Muscle layer of duodenum (tissue), 2 donors: ENCODE measurements around the gene B9D1.

Experiments used
- H3K27ac ChIP-seq: one replicate; pipeline ENCODE4 v1.7.0; 2013; ENCODE audit warnings: mild to moderate bottlenecking, low read length
- H3K27me3 ChIP-seq: one replicate; pipeline ENCODE4 v1.7.0; 2013; ENCODE audit warnings: low read depth, mild to moderate bottlenecking, control low read depth, low read length
- H3K36me3 ChIP-seq, 2 donors: one replicate each; pipeline ENCODE4 v1.7.0; 2013; ENCODE audit warnings: low read length in 2 of 2, control low read depth in 1 of 2, mild to moderate bottlenecking in 1 of 2; ENCODE audit not compliant: insufficient read depth in 2 of 2, control insufficient read depth in 1 of 2
- H3K4me1 ChIP-seq, 2 donors: one replicate each; pipeline ENCODE4 v1.7.0; 2013; ENCODE audit warnings: low read length in 2 of 2, mild to moderate bottlenecking in 2 of 2, control low read depth in 1 of 2, moderate library complexity in 1 of 2; ENCODE audit not compliant: insufficient read depth in 2 of 2, control insufficient read depth in 1 of 2
- H3K4me3 ChIP-seq, 2 donors: one replicate each; pipeline ENCODE4 v1.7.0; 2013; ENCODE audit warnings: low read length in 2 of 2, low read depth in 1 of 2, mild to moderate bottlenecking in 1 of 2
- H3K9me3 ChIP-seq, 2 donors: one replicate each; pipeline ENCODE4 v1.7.0; 2013; ENCODE audit warnings: low read length in 2 of 2, control low read depth in 1 of 2, mild to moderate bottlenecking in 1 of 2; ENCODE audit not compliant: control insufficient read depth in 1 of 2
- donor health status: healthy.

Gene B9D1

GRCh38 chr17:19371259-19372010 lies 8.9 kb upstream of the B9D1 start:
- no peak overlapping the region for H3K27ac ChIP-seq
- no peaks in the 10 kb centered on the region for H3K36me3 ChIP-seq
- H3K4me1 ChIP-seq: no peaks in the 10 kb centered on the region
- H3K9me3 ChIP-seq: no peaks in the 10 kb centered on the region
- H3K27me3 ChIP-seq: no peaks in the 10 kb centered on the region
- no peak overlapping the region for H3K4me3 ChIP-seq

GRCh38 chr17:19370493-19370960 lies 8.0 kb upstream of the B9D1 start:
- no peaks in the 10 kb centered on the region for H3K36me3 ChIP-seq
- no peaks in the 10 kb centered on the region for H3K27me3 ChIP-seq
- no peak overlapping the region for H3K27ac ChIP-seq
- no peak overlapping the region for H3K4me3 ChIP-seq
- no peaks in the 10 kb centered on the region for H3K4me1 ChIP-seq
- H3K9me3 ChIP-seq: no peaks in the 10 kb centered on the region

- no peaks in the 10 kb centered on the region for H3K9me3 ChIP-seq
- H3K4me1 ChIP-seq: no peaks in the 10 kb centered on the region
- H3K27me3 ChIP-seq: no peaks in the 10 kb centered on the region
- no peak overlapping the region for H3K27ac ChIP-seq
- no peaks in the 10 kb centered on the region for H3K36me3 ChIP-seq
- H3K4me3 ChIP-seq: no peak overlapping the region
These were observed 7.4 kb upstream of the B9D1 start for GRCh38 chr17:19369846-19370492.

DNA sequence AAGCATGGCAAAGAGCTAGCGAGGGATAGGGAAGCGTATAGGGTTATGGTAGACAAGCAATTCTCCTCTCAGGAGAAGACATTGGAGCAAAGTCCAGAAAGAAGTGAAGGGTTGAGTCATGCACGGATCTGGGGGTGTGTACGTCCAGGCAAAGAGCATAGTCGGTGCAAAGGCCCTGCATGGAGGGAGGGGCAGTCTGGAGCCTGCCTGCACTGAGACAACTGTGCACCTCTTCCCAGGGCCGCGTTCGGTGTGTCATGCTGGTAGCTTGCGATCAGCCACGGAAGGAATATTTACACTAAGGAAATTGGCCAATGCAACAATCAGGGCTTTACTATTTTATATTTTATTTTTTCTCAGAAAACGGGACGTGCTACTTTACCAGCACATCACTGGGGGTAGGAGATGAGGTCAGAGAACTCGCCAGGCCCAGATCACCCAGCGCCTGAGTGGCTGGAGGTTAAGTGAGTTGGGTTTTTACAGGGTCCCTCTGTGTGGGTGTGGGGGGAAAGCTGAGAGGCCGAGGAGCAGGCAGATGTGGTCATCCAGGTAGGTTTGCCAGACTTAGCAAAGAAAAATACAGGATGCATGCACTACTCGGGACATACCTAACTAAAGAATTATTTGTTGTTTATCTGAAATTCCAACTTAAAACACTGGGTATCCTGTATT lies 6.7 kb upstream of the B9D1 start:
- Histone ChIP-seq H3K36me3 (no peaks in the 10 kb centered on the region), H3K4me1 (no peaks in the 10 kb centered on the region), H3K27ac (no peak overlapping the region), H3K4me3 (no peak overlapping the region), H3K9me3 (no peaks in the 10 kb centered on the region), H3K27me3 (no peaks in the 10 kb centered on the region)

DNA sequence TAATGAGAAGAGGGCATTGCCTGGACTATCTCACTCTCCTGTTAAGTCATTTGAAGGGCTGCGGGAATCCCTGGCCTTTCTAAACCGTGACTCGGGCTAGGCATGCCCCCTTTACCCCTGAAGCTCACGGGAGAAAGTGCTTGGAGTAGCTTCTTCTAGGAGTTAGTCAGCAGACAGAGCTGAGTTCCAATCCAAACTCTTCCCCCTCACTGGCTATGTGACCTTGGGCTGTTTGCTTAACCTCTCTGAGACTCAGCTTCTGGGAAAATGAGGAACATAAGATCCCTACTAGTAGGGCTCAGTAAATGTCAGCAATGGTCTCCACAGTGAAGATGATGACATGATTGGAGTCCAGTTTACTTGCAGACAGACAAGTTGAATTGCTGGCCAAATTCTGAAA lies 5.7 kb upstream of the B9D1 start:
- H3K9me3 ChIP-seq: no peaks in the 10 kb centered on the region
- no peaks in the 10 kb centered on the region for H3K27me3 ChIP-seq
- H3K27ac ChIP-seq: no peak overlapping the region
- no peaks in the 10 kb centered on the region for H3K36me3 ChIP-seq
- H3K4me1 ChIP-seq: peaks cover 0 to 5% of the 10 kb centered on the region in 2 donors
- no peak overlapping the region for H3K4me3 ChIP-seq

GRCh38 chr17:19366637-19366972 lies 4.1 kb upstream of the B9D1 start:
- Histone ChIP-seq H3K36me3 (no peaks in the 10 kb centered on the region), H3K27ac (no peak overlapping the region), H3K9me3 (no peaks in the 10 kb centered on the region), H3K4me1 (peaks cover 5 to 15% of the 10 kb centered on the region in 2 donors), H3K4me3 (no peak overlapping the region), H3K27me3 (no peaks in the 10 kb centered on the region)

DNA sequence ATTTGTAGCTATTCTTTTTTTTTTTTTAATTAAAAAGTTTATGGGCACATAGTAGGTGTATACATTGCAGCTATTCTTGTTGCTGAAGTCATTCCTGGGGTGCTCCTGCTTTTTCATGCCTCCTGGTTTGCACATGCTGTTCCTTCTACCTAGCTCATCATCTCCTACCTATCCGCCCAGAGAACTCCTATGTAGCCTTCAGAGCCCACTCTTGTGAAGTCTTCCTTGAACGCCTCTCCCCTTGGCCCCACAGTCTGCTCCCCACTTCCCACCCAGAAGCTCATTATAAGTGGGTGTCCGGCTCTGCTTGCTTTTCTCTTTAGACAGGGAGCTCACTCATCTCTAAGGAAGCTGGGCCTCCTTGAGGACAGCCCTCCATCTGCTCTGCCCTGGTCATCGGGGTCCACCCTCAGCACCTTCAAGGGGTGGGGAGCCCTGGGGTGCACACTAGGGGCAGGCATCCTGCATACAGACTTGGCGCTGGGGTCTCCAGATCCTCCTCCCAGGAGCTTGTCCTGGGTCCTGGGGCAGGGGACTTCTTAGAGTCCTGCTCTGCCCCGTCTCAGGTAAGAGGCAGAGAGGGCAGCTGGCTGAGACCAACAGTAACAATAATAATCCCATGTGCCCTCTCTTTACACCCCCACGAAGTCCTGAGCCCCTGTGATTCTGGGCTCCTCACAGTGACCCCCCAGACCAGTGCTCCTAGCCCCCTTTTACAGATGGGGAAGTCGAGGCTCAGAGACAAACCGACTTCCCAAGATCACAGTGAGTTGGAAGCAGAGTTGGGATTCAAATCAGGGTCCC lies 3.5 kb upstream of the B9D1 start:
- Histone ChIP-seq H3K4me3 (no peak overlapping the region), H3K36me3 (no peaks in the 10 kb centered on the region), H3K27me3 (no peaks in the 10 kb centered on the region), H3K27ac (no peak overlapping the region), H3K9me3 (no peaks in the 10 kb centered on the region), H3K4me1 (peaks cover 5 to 15% of the 10 kb centered on the region in 2 donors)

GRCh38 chr17:19365499-19365817 lies 2.9 kb upstream of the B9D1 start:
- no peak overlapping the region for H3K27ac ChIP-seq
- H3K4me1 ChIP-seq: peaks cover 5 to 15% of the 10 kb centered on the region in 2 donors
- H3K36me3 ChIP-seq: no peaks in the 10 kb centered on the region
- H3K4me3 ChIP-seq: no peak overlapping the region
- no peaks in the 10 kb centered on the region for H3K9me3 ChIP-seq
- no peaks in the 10 kb centered on the region for H3K27me3 ChIP-seq

DNA sequence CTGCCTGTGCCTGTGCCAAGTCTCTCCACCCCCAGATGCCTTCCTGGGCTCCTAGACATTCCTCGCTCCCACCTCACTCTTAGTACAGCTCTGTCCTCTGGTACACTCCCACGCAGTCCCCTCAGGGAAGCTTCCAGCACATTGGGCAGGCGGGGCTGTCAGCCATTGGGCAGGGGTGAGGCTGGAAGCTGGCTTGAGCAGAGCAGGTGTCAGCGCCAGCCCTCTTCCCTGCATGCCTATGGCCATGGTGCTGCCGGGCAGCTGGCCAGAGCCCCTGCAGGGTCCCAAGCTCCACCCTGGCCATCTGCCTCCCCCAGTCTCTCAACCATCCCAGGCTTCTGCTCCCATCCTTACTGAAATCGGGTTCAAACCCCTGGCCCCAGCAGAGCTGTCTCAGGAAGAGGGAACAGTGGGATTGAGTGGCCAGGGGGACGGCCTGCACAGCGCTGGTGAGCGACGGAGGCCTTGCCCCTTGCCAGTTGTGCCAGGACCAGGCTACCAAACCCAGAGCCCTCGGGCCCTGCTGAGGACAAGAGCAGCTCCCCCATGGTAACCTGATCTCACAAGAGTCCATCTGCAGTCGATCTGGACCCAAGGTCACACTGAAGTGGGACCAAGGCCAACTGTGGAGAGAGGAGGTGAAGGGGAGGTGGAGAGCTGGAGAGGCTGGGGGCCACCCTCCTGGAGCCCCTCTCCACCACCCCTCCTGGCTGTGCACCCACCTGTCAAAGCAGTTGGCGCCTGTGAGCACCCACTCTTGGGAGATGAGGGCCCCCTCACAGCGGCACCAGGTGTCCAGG lies 2.4 kb upstream of the B9D1 start:
- Histone ChIP-seq H3K9me3 (no peaks in the 10 kb centered on the region), H3K36me3 (no peaks in the 10 kb centered on the region), H3K27me3 (no peaks in the 10 kb centered on the region), H3K27ac (no peak overlapping the region), H3K4me3 (no peak overlapping the region), H3K4me1 (peaks cover 5 to 15% of the 10 kb centered on the region in 2 donors)

GRCh38 chr17:19363460-19364035 lies 1.0 kb upstream of the B9D1 start:
- Histone ChIP-seq H3K9me3 (no peaks in the 10 kb centered on the region), H3K36me3 (no peaks in the 10 kb centered on the region), H3K4me1 (peaks cover 5 to 15% of the 10 kb centered on the region in 2 donors), H3K27ac (no peak overlapping the region), H3K4me3 (peak overlapping the region in 1 of 2 donors; percentile 68), H3K27me3 (no peaks in the 10 kb centered on the region)
